NB4 (cell line): ENCODE results near the gene USP54.
A peak's percentile ranks its signal among the peaks of the same experiment; 100 is the strongest.
"Not testable (repeated sequence)": the region's sequence is repeated elsewhere in the genome, so short reads cannot be mapped to it uniquely, and the experiment has no call there.

Source experiments
- DNase-seq: peaks from one replicate; pipeline ENCODE4 v3.0.0; 2010; ENCODE audit warnings: low read depth
- H3K4me3 ChIP-seq: one replicate; pipeline ENCODE4 v1.5.1; 2011; ENCODE audit warnings: mild to moderate bottlenecking, low read depth, low read length, moderate library complexity
- MAX ChIP-seq: IDR thresholded peaks from 2 replicates; pipeline ENCODE4 v1.6.1; 2011; ENCODE audit warnings: low read depth, low read length
- MYC ChIP-seq: IDR thresholded peaks from 2 replicates; pipeline ENCODE4 v1.6.1; 2011; ENCODE audit warnings: low read depth, low read length
- POLR2A ChIP-seq: IDR thresholded peaks from 2 replicates; pipeline ENCODE4 v1.6.1; 2011; ENCODE audit warnings: mild to moderate bottlenecking; ENCODE audit not compliant: insufficient read length; ENCODE audit errors: extremely low read depth
- TF ChIP-seq, protein P1 (sequence below): IDR thresholded peaks from one replicate; pipeline ENCODE4 v1.5.1; 2012; ENCODE audit warnings: low read depth, low read length

Gene USP54

GRCh38 chr10:73627300-73627699, 36.2 kb upstream of the USP54 start:
- H3K4me3 ChIP-seq: peak overlapping the region; percentile 100
- DNase-seq: no peak
- TF ChIP-seq MYC: no peak
- TF ChIP-seq, protein P1, sequence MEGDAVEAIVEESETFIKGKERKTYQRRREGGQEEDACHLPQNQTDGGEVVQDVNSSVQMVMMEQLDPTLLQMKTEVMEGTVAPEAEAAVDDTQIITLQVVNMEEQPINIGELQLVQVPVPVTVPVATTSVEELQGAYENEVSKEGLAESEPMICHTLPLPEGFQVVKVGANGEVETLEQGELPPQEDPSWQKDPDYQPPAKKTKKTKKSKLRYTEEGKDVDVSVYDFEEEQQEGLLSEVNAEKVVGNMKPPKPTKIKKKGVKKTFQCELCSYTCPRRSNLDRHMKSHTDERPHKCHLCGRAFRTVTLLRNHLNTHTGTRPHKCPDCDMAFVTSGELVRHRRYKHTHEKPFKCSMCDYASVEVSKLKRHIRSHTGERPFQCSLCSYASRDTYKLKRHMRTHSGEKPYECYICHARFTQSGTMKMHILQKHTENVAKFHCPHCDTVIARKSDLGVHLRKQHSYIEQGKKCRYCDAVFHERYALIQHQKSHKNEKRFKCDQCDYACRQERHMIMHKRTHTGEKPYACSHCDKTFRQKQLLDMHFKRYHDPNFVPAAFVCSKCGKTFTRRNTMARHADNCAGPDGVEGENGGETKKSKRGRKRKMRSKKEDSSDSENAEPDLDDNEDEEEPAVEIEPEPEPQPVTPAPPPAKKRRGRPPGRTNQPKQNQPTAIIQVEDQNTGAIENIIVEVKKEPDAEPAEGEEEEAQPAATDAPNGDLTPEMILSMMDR: no peak
- TF ChIP-seq MAX: no peak
- TF ChIP-seq POLR2A: no peak

DNA sequence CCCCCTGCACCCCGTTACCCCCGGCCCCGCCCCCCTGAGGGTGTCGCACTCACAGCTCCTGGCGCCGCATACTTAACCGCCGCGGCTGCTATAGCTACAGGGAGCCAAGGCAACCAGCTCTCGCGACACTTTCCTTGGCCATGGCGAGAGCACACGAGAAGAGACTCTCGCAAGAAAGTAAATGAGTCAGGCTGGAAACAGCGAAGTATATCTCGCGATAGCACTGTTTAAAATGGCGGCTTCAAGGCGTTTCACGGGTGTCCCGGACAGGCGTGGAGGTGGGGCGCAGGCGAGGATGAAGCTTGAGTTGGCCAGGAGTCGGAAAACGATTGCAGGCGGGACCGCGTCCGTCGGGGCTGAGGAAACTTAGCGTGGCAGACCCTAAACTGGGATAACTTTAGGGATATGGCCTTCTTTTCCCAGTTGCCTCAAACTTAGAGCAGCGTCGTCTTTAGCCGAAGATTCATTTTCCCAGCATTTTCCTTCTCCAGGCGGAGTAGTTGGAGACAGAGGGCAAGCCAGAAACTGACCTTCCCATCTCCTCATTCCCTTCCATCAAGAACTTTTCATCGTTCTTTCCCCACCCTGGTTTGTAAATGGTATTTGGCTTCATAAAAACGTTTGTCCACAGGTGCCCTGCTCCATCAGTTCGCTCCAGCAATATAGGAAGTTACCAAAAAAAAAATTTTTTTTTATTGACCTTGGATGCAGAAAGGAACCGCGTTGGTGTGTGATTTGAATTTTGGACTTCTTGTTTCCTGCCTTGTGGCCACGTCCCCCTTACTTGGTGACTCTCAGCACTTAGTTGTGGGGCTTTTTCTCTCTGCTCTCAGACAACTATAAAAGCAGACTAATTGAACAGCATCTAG, 35.0 kb upstream of the USP54 start:
- TF ChIP-seq POLR2A (peak; percentile 96), MAX (peak; percentile 78; the same call in 1 of the 2 replicates), MYC (peak; percentile 85)
- TF ChIP-seq, protein P1: no peak
- H3K4me3 ChIP-seq: peak overlapping the region; percentile 100

DNA sequence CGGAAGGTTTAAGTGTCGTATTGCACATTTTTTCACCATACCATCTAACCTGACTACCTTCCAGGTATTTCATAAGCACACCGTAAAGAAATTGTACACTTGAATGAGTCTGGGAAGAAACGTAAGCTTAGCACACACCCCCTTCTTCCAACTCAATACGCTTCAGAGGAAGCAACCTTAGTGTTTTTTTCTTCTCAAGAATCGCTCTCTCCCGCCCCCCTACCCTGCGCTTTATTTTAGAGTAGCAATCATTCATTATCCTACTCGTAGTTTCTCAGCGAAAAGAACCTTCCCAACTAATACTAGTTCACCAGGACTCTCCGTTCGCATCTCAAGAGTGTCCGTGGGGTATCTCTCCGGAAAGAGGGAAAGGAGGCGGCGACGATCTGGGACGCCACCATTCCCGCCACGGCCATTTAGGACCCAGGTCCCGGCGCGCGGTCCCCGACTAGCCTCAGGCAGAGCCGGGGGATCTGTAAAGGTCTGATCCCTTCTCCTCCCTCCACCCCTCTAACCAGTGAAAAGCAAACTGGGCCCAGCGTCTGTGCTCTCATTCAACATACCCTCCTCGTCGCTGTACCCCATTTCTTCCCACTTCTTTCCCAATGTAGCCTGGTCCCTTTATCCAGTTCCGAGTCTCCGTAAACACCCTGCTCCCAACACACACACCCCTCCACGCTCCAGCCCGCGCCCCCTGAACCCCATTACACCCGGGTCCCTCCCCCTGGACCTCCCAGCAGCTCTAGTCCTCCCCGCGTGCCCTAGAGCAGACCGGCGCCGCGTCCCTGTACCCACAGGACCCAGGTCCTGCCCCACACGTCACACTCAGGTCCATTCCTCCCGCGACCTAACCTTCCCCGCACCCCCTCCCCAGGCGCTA, 34.1 kb upstream of the USP54 start:
- TF ChIP-seq MAX: 0 out of 2 replicates have a peak, but pooled peaks have one; percentile 33
- TF ChIP-seq, protein P1: no peak
- H3K4me3 ChIP-seq: peak overlapping the region; percentile 100
- peak; percentile 76 for DNase-seq

More for the DNA sequence above, 35.0 kb upstream of the USP54 start:
- DNase-seq: peak; percentile 99

DNA sequence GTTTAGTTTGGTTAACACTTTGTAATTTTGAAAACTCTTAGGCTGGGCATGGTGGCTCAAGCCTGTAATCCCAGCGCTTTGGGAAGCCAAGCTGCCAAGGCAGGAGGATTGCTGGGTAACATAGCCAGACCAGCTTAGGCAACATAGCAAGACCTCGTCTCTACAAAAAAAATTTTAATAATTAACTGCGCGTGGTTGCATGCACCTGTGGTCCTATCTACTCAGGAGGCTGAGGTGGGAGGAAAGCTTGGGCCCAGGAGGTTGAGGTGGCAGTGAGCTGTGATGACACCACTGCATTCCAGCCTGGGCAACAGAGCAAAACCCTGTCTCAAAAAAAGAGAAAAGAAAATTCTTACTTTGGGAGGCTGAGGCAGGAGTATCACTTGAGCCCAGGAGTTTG, 31.9 kb upstream of the USP54 start:
- no peak for TF ChIP-seq MAX
- no peak for TF ChIP-seq POLR2A
- TF ChIP-seq MYC: no peak
- TF ChIP-seq, protein P1: no peak
- no peak for DNase-seq
- H3K4me3 ChIP-seq: no peak overlapping the region

- not testable (repeated sequence) for DNase-seq, H3K4me3 ChIP-seq
Measured at GRCh38 chr10:73620974-73621373, 29.8 kb upstream of the USP54 start.

DNA sequence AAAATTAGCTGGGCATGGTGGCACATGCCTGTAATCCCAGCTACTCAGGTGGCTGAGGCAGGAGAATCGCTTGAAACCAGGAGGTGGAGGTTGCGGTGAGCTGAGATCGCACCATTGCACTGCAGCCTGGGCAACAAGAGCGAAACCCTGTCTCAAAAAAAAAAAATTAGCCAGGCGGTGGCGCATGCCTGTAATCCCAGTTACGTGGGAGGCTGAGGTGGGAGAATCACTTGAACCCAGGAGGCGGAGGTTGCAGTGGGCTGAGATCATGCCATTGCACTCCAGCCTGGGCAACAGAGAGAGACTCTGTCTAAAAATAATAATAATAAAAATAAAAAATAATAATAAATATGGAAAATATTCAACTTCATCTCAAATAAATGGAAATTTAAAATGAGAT, 26.0 kb upstream of the USP54 start:
- not testable (repeated sequence) for DNase-seq, H3K4me3 ChIP-seq
